GM23338 (cell line): Measurements from ENCODE around the gene SORL1-AS1.

ENCODE experiments used
- ATAC-seq: fragments of 200-7000 bp; cut with Tn5 transposase; 3 replicates; pipeline ENCODE4 v1.9.1; 2020
- DNase-seq: peaks from one replicate; pipeline ENCODE4 v3.0.0-alpha.2; 2015; ENCODE audit warnings: low spot score
- H2AFZ ChIP-seq: fragments of 200-600 bp; sonication (generic); 2 replicates; pipeline ENCODE4 v1.8.0; 2016; ENCODE audit warnings: antibody characterized with exemption, mild to moderate bottlenecking, moderate library complexity
- H3F3A ChIP-seq: fragments of 200-600 bp; sonication (generic); replicated peaks from 2 replicates; pipeline ENCODE4 v1.8.0; 2017; ENCODE audit warnings: antibody characterized with exemption, mixed run types, low read depth
- H3K27ac ChIP-seq: fragments of 200-600 bp; sonication (generic); 2 replicates; pipeline ENCODE4 v1.6.1; 2016; ENCODE audit warnings: low read depth
- H3K27me3 ChIP-seq: fragments of 200-600 bp; sonication (generic); 2 replicates; pipeline ENCODE4 v1.8.0; 2016; ENCODE audit warnings: mild to moderate bottlenecking, mixed run types, moderate library complexity; ENCODE audit not compliant: insufficient read depth
- H3K36me3 ChIP-seq: fragments of 200-600 bp; sonication (generic); 2 replicates; pipeline ENCODE4 v1.8.0; 2016; ENCODE audit warnings: mild to moderate bottlenecking; ENCODE audit not compliant: insufficient read depth
- H3K4me1 ChIP-seq: fragments of 200-600 bp; sonication (generic); 2 replicates; pipeline ENCODE4 v1.8.0; 2016; ENCODE audit warnings: mild to moderate bottlenecking, moderate library complexity; ENCODE audit not compliant: insufficient read depth
- H3K4me2 ChIP-seq: fragments of 200-600 bp; sonication (generic); 2 replicates; pipeline ENCODE4 v1.7.1; 2017; ENCODE audit warnings: mixed run types
- H3K4me3 ChIP-seq: fragments of 200-600 bp; sonication (generic); 2 replicates; pipeline ENCODE4 v1.6.1; 2016; ENCODE audit warnings: mixed run types
- H3K79me2 ChIP-seq: fragments of 200-600 bp; sonication (generic); replicated peaks from 2 replicates; pipeline ENCODE4 v1.8.0; 2017; ENCODE audit warnings: mild to moderate bottlenecking; ENCODE audit not compliant: insufficient read depth
- H3K9me2 ChIP-seq: fragments of 200-600 bp; sonication (generic); 2 replicates; pipeline ENCODE4 v1.8.0; 2017; ENCODE audit not compliant: insufficient read depth
- H4K20me1 ChIP-seq: fragments of 200-600 bp; sonication (generic); replicated peaks from 2 replicates; pipeline ENCODE4 v1.8.0; 2017; ENCODE audit warnings: mild to moderate bottlenecking; ENCODE audit not compliant: insufficient read depth
- H3K27ac Mint-ChIP-seq: 2 replicates; pipeline ENCODE4 v1.8.0; 2020; ENCODE audit warnings: inconsistent platforms, mild to moderate bottlenecking, moderate library complexity, mixed read lengths
- H3K27me3 Mint-ChIP-seq: 3 replicates; pipeline ENCODE4 v1.8.0; 2022; ENCODE audit warnings: low read depth, mild to moderate bottlenecking, moderate library complexity, mixed read lengths, inconsistent platforms; ENCODE audit not compliant: insufficient read depth, poor library complexity
- H3K36me3 Mint-ChIP-seq: 3 replicates; pipeline ENCODE4 v1.8.0; 2021; ENCODE audit warnings: low read depth, mild to moderate bottlenecking, inconsistent platforms, moderate library complexity, mixed read lengths
- H3K4me1 Mint-ChIP-seq: 3 replicates; pipeline ENCODE4 v1.8.0; 2020; ENCODE audit warnings: mild to moderate bottlenecking, inconsistent platforms, mixed read lengths
- H3K4me3 Mint-ChIP-seq: 3 replicates; pipeline ENCODE4 v1.8.0; 2021; ENCODE audit warnings: moderate library complexity, mild to moderate bottlenecking, inconsistent platforms, mixed read lengths
- H3K9me3 Mint-ChIP-seq: 3 replicates; pipeline ENCODE4 v1.8.0; 2020; ENCODE audit warnings: moderate library complexity, mild to moderate bottlenecking, inconsistent platforms, mixed read lengths
- CREB1 ChIP-seq: fragments of 250-450 bp; sonication (Bioruptor Pico); IDR thresholded peaks from 2 replicates; pipeline ENCODE4 v1.5.0; 2020; ENCODE audit warnings: low read depth, mild to moderate bottlenecking, moderate library complexity
- EZH2 ChIP-seq: fragments of 200-600 bp; sonication (generic); IDR thresholded peaks from one replicate; pipeline ENCODE4 v1.8.0; 2017; ENCODE audit warnings: antibody characterized with exemption, mild to moderate bottlenecking, low read depth; ENCODE audit not compliant: unreplicated experiment
- EZH2phosphoT487 ChIP-seq: fragments of 200-600 bp; sonication (generic); IDR thresholded peaks from one replicate; pipeline ENCODE4 v1.8.1; 2018; ENCODE audit warnings: antibody characterized with exemption; ENCODE audit not compliant: unreplicated experiment
- JUNB ChIP-seq: IDR thresholded peaks from one replicate; pipeline ENCODE4 v1.6.1; 2016; ENCODE audit warnings: antibody characterized with exemption; ENCODE audit not compliant: unreplicated experiment
- TF ChIP-seq, protein P1 (sequence below): fragments of 250-450 bp; sonication (Bioruptor Pico); IDR thresholded peaks from 2 replicates; pipeline ENCODE4 v1.5.0; 2020; ENCODE audit warnings: mild to moderate bottlenecking, moderate library complexity
- TF ChIP-seq, protein P2 (sequence below), 2 experiments: fragments of 200-600 bp in 1 of 2; sonication (generic) in 1 of 2; conservative IDR thresholded peaks; 2 replicates each; pipeline versions ENCODE4 v1.5.1 to v1.6.1; 2016 to 2017; ENCODE audit warnings: antibody characterized with exemption in 2 of 2, low read depth in 2 of 2, mild to moderate bottlenecking in 2 of 2, moderate library complexity in 1 of 2

The SORL1-AS1 gene

GRCh38 chr11:121456151-121456550, 3.4 kb upstream of the SORL1-AS1 start (continued):
- TF ChIP-seq, protein P1, sequence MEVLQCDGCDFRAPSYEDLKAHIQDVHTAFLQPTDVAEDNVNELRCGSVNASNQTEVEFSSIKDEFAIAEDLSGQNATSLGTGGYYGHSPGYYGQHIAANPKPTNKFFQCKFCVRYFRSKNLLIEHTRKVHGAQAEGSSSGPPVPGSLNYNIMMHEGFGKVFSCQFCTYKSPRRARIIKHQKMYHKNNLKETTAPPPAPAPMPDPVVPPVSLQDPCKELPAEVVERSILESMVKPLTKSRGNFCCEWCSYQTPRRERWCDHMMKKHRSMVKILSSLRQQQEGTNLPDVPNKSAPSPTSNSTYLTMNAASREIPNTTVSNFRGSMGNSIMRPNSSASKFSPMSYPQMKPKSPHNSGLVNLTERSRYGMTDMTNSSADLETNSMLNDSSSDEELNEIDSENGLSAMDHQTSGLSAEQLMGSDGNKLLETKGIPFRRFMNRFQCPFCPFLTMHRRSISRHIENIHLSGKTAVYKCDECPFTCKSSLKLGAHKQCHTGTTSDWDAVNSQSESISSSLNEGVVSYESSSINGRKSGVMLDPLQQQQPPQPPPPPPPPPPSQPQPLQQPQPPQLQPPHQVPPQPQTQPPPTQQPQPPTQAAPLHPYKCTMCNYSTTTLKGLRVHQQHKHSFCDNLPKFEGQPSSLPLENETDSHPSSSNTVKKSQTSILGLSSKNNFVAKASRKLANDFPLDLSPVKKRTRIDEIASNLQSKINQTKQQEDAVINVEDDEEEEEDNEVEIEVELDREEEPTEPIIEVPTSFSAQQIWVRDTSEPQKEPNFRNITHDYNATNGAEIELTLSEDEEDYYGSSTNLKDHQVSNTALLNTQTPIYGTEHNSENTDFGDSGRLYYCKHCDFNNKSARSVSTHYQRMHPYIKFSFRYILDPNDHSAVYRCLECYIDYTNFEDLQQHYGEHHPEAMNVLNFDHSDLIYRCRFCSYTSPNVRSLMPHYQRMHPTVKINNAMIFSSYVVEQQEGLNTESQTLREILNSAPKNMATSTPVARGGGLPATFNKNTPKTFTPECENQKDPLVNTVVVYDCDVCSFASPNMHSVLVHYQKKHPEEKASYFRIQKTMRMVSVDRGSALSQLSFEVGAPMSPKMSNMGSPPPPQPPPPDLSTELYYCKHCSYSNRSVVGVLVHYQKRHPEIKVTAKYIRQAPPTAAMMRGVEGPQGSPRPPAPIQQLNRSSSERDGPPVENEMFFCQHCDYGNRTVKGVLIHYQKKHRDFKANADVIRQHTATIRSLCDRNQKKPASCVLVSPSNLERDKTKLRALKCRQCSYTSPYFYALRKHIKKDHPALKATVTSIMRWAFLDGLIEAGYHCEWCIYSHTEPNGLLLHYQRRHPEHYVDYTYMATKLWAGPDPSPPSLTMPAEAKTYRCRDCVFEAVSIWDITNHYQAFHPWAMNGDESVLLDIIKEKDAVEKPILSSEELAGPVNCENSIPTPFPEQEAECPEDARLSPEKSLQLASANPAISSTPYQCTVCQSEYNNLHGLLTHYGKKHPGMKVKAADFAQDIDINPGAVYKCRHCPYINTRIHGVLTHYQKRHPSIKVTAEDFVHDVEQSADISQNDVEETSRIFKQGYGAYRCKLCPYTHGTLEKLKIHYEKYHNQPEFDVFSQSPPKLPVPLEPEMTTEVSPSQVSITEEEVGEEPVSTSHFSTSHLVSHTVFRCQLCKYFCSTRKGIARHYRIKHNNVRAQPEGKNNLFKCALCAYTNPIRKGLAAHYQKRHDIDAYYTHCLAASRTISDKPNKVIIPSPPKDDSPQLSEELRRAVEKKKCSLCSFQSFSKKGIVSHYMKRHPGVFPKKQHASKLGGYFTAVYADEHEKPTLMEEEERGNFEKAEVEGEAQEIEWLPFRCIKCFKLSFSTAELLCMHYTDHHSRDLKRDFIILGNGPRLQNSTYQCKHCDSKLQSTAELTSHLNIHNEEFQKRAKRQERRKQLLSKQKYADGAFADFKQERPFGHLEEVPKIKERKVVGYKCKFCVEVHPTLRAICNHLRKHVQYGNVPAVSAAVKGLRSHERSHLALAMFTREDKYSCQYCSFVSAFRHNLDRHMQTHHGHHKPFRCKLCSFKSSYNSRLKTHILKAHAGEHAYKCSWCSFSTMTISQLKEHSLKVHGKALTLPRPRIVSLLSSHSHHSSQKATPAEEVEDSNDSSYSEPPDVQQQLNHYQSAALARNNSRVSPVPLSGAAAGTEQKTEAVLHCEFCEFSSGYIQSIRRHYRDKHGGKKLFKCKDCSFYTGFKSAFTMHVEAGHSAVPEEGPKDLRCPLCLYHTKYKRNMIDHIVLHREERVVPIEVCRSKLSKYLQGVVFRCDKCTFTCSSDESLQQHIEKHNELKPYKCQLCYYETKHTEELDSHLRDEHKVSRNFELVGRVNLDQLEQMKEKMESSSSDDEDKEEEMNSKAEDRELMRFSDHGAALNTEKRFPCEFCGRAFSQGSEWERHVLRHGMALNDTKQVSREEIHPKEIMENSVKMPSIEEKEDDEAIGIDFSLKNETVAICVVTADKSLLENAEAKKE (CRISPR knock-in tag) = no peak
- no peak for TF ChIP-seq CREB1 (CRISPR knock-in tag)
- TF ChIP-seq EZH2 = no peak
- TF ChIP-seq JUNB = no peak
- TF ChIP-seq, protein P2, sequence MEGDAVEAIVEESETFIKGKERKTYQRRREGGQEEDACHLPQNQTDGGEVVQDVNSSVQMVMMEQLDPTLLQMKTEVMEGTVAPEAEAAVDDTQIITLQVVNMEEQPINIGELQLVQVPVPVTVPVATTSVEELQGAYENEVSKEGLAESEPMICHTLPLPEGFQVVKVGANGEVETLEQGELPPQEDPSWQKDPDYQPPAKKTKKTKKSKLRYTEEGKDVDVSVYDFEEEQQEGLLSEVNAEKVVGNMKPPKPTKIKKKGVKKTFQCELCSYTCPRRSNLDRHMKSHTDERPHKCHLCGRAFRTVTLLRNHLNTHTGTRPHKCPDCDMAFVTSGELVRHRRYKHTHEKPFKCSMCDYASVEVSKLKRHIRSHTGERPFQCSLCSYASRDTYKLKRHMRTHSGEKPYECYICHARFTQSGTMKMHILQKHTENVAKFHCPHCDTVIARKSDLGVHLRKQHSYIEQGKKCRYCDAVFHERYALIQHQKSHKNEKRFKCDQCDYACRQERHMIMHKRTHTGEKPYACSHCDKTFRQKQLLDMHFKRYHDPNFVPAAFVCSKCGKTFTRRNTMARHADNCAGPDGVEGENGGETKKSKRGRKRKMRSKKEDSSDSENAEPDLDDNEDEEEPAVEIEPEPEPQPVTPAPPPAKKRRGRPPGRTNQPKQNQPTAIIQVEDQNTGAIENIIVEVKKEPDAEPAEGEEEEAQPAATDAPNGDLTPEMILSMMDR (conservative IDR thresholded peaks at IDR 0.05; ENCODE audit: low read depth in 2 of 2) = no peak

DNA sequence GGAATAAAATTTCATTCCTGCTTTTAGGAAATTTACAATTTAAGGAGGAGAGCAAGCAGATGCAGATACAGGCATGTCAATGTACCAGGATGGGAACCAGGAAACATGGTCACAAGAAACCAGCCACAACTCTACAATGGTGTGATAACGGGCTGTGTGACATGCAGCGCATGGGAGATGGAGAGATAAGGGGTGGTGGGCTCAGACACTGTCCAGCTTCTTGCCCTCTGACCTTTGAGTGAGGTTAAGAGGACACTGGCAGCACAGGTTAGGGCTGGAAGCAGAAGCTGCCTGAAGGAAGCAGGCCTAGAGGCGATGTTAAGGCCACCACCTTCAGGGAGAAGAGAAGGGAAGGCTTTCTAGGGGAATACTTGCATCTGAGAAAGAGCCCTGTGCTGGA, 2.3 kb upstream of the SORL1-AS1 start:
- ATAC-seq = no peak
- no peak overlapping the region; the same call in 2 of the 3 replicates for H3K4me3 Mint-ChIP-seq
- Histone ChIP-seq H3K79me2 (peaks cover 79% of the 10 kb centered on the region), H3K36me3 (no peaks in the 10 kb centered on the region), H3K4me1 (peaks cover 79% of the 10 kb centered on the region), H3K4me3 (no peak overlapping the region), H3F3A (0 out of 2 replicates have a peak, but pooled peaks cover 10% of the 10 kb centered on the region), H2AFZ (no peak overlapping the region), H3K9me2 (no peaks in the 10 kb centered on the region), H4K20me1 (no peaks in the 10 kb centered on the region), H3K27ac (no peak overlapping the region), H3K4me2 (peak overlapping the region; percentile 52; the same call in 1 of the 2 replicates), H3K27me3 (peaks cover 8% of the 10 kb centered on the region; the same call in 1 of the 2 replicates)
- DNase-seq = no peak
- no peaks in the 10 kb centered on the region; the same call in 2 of the 3 replicates for H3K9me3 Mint-ChIP-seq
- TF ChIP-seq EZH2phosphoT487 = no peak
- peaks cover 18% of the 10 kb centered on the region for H3K27me3 Mint-ChIP-seq
- peaks cover 85% of the 10 kb centered on the region for H3K4me1 Mint-ChIP-seq
- no peak overlapping the region for H3K27ac Mint-ChIP-seq
- H3K36me3 Mint-ChIP-seq = peaks cover 6% of the 10 kb centered on the region; the same call in 2 of the 3 replicates
